GM19328 (cell line): Measurements from ENCODE around the gene FABP3.

ENCODE experiments used
- ATAC-seq: cut with Tn5 transposase; IDR thresholded peaks from one replicate; pipeline ENCODE4 v1.9.1; 2021; ENCODE audit warnings: mild to moderate bottlenecking, moderate library complexity; ENCODE audit not compliant: unreplicated experiment

FABP3 gene

GRCh38 chr1:31324093-31324492 lies 48.8 kb downstream of the FABP3 start:
- ATAC-seq = no peak

- no peak for ATAC-seq
Observed at GRCh38 chr1:31318146-31318545, 54.7 kb downstream of the FABP3 start.

DNA sequence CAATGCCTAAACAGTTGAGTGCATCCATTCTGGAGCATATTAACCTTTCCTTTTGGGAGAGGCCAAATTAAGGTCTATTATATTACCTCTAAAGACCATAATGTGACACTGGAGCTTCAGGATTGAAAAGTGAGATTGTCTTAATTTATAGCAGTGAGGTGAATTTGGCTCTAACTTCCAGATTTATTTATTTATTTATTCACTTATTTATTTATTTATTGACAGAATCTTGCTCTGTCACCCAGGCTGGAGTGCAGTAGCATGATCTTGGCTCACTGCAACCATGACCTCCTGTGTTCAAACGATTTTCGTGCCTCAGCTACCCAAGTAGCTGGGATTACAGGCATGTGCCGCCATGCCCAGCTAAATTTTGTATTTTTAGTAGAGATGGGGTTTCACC lies 57.0 kb downstream of the FABP3 start:
- ATAC-seq = no peak
